HCT116 (cell line): Measurements from ENCODE around the gene KCNK10.

Experiments
- CTCF ChIP-seq, 3 experiments: fragments of 200-600 bp in 1 of 3; sonication (generic) in 1 of 3; IDR thresholded peaks in 2 of 3; conservative IDR thresholded peaks in 1 of 3; 2 replicates each; pipeline ENCODE4 v1.5.1; 2012 to 2017; ENCODE audit warnings: low read depth in 2 of 3, low read length in 2 of 3, antibody characterized with exemption in 1 of 3, borderline replicate concordance in 1 of 3, control low read depth in 1 of 3, mild to moderate bottlenecking in 1 of 3, mixed read lengths in 1 of 3, mixed run types in 1 of 3, moderate library complexity in 1 of 3; ENCODE audit not compliant: insufficient read depth in 1 of 3
- EZH2phosphoT487 ChIP-seq: fragments of 200-600 bp; IDR thresholded peaks from 2 replicates; pipeline ENCODE4 v1.6.1; 2018; ENCODE audit warnings: antibody characterized with exemption, borderline replicate concordance
- ZNF274 ChIP-seq: fragments of 200-500 bp; sonication (Bioruptor generic); IDR thresholded peaks from 2 replicates; pipeline ENCODE4 v1.6.1; 2014; ENCODE audit warnings: mild to moderate bottlenecking, low read depth, low read length, inconsistent platforms

- TF ChIP-seq EZH2phosphoT487 = no peak
- no peak for TF ChIP-seq ZNF274
- TF ChIP-seq CTCF (IDR thresholded peaks at IDR 0.05 in 2 of 3, conservative IDR thresholded peaks at IDR 0.05 in 1 of 3; ENCODE audit: borderline replicate concordance in 1 of 3, insufficient read depth in 1 of 3, low read depth in 2 of 3, low read length in 2 of 3) = no peak
Observed at GRCh38 chr14:88351966-88352691, 29.1 kb upstream of the KCNK10 start.
